IgD-negative memory B cell (primary cell): ENCODE measurements around the gene CDH12. TPM values are rescaled to one million over a fixed set of nuclear protein-coding genes. Genes with fewer than 3 reads are reported as not detected.
"Not testable (repeated sequence)": the region's sequence is repeated elsewhere in the genome, so short reads cannot be mapped to it uniquely, and the experiment has no call there.

Experiments
- H3K27ac Mint-ChIP-seq, 3 donors: one replicate each; pipeline ENCODE4 v1.8.0; 2020 to 2022; ENCODE audit warnings: mild to moderate bottlenecking in 3 of 3, mixed read lengths in 3 of 3, moderate library complexity in 1 of 3
- H3K27me3 Mint-ChIP-seq: one replicate; pipeline ENCODE4 v1.8.0; 2021; ENCODE audit warnings: mixed read lengths
- H3K36me3 Mint-ChIP-seq: one replicate; pipeline ENCODE4 v1.8.0; 2020; ENCODE audit warnings: mild to moderate bottlenecking, mixed read lengths
- H3K4me1 Mint-ChIP-seq, 3 donors: one replicate each; pipeline ENCODE4 v1.8.0; 2020 to 2022; ENCODE audit warnings: mixed read lengths in 3 of 3, mild to moderate bottlenecking in 1 of 3
- H3K4me3 Mint-ChIP-seq, 4 donors: one replicate each; pipeline ENCODE4 v1.8.0; 2020 to 2022; ENCODE audit warnings: mild to moderate bottlenecking in 4 of 4, mixed read lengths in 4 of 4, moderate library complexity in 3 of 4
- H3K9me3 Mint-ChIP-seq, 3 donors: one replicate each; pipeline ENCODE4 v1.8.0; 2020 to 2021; ENCODE audit warnings: mixed read lengths in 3 of 3, mild to moderate bottlenecking in 1 of 3
- polyA plus RNA-seq: library from polyadenylated mRNA; unstranded; fragments of 300-500 nt; fragmentation: Illumina TruSeq; gene quantifications from one replicate; pipeline ENCODE4 v1.2.3, GENCODE V29; 2021

The CDH12 gene
- polyA plus RNA-seq, 1 donor from 2014 or later = not detected

GRCh38 chr5:22344000-22344399, 509.1 kb downstream of the CDH12 start:
- Mint-ChIP-seq H3K9me3 (peaks cover 0 to 2% (median 2%) of the 10 kb centered on the region in 3 donors), H3K27me3 (no peaks in the 10 kb centered on the region), H3K4me1 (no peaks in the 10 kb centered on the region), H3K27ac (no peak overlapping the region), H3K36me3 (no peaks in the 10 kb centered on the region), H3K4me3 (no peak overlapping the region)

GRCh38 chr5:22341406-22341805, 511.7 kb downstream of the CDH12 start:
- no peaks in the 10 kb centered on the region for H3K36me3 Mint-ChIP-seq
- H3K27me3 Mint-ChIP-seq = no peaks in the 10 kb centered on the region
- H3K9me3 Mint-ChIP-seq = peaks cover 2 to 6% (median 4%) of the 10 kb centered on the region in 3 donors
- no peak overlapping the region for H3K4me3 Mint-ChIP-seq
- no peak overlapping the region for H3K27ac Mint-ChIP-seq
- H3K4me1 Mint-ChIP-seq = no peaks in the 10 kb centered on the region

GRCh38 chr5:22332949-22333348, 520.2 kb downstream of the CDH12 start:
- not testable (repeated sequence) for H3K27ac Mint-ChIP-seq, H3K4me1 Mint-ChIP-seq, H3K27me3 Mint-ChIP-seq, H3K4me3 Mint-ChIP-seq, H3K36me3 Mint-ChIP-seq
- H3K9me3 Mint-ChIP-seq = peaks cover 5 to 21% (median 9%) of the 10 kb centered on the region in 3 donors

GRCh38 chr5:22329683-22330082, 523.5 kb downstream of the CDH12 start:
- H3K4me1 Mint-ChIP-seq = no peaks in the 10 kb centered on the region
- H3K27ac Mint-ChIP-seq = no peak overlapping the region
- H3K36me3 Mint-ChIP-seq = no peaks in the 10 kb centered on the region
- no peak overlapping the region for H3K4me3 Mint-ChIP-seq
- no peaks in the 10 kb centered on the region for H3K27me3 Mint-ChIP-seq
- H3K9me3 Mint-ChIP-seq = peaks cover 1 to 10% (median 4%) of the 10 kb centered on the region in 3 donors

- Mint-ChIP-seq H3K9me3 (peaks cover 0 to 5% (median 4%) of the 10 kb centered on the region in 3 donors), H3K27ac (no peak overlapping the region), H3K36me3 (no peaks in the 10 kb centered on the region), H3K27me3 (no peaks in the 10 kb centered on the region), H3K4me3 (no peak overlapping the region), H3K4me1 (no peaks in the 10 kb centered on the region)
These were observed 533.3 kb downstream of the CDH12 start for GRCh38 chr5:22319798-22320197.

- Mint-ChIP-seq H3K4me1 (no peaks in the 10 kb centered on the region), H3K27ac (no peak overlapping the region), H3K4me3 (no peak overlapping the region), H3K36me3 (no peaks in the 10 kb centered on the region), H3K9me3 (peaks cover 3 to 5% (median 4%) of the 10 kb centered on the region in 3 donors), H3K27me3 (no peaks in the 10 kb centered on the region)
These were observed 536.9 kb downstream of the CDH12 start for GRCh38 chr5:22316294-22316693.

GRCh38 chr5:22315052-22315451, 538.1 kb downstream of the CDH12 start:
- not testable (repeated sequence) for H3K4me3 Mint-ChIP-seq, H3K4me1 Mint-ChIP-seq, H3K9me3 Mint-ChIP-seq, H3K36me3 Mint-ChIP-seq, H3K27me3 Mint-ChIP-seq, H3K27ac Mint-ChIP-seq

GRCh38 chr5:22314548-22314947, 538.6 kb downstream of the CDH12 start:
- Mint-ChIP-seq H3K27ac (no peak overlapping the region), H3K36me3 (no peaks in the 10 kb centered on the region), H3K27me3 (no peaks in the 10 kb centered on the region), H3K9me3 (peaks cover 0 to 5% (median 3%) of the 10 kb centered on the region in 3 donors), H3K4me1 (no peaks in the 10 kb centered on the region), H3K4me3 (no peak overlapping the region)

- no peaks in the 10 kb centered on the region for H3K27me3 Mint-ChIP-seq
- peaks cover 0 to 5% (median 2%) of the 10 kb centered on the region in 3 donors for H3K9me3 Mint-ChIP-seq
- no peak overlapping the region for H3K4me3 Mint-ChIP-seq
- no peak overlapping the region for H3K27ac Mint-ChIP-seq
- no peaks in the 10 kb centered on the region for H3K4me1 Mint-ChIP-seq
- H3K36me3 Mint-ChIP-seq = no peaks in the 10 kb centered on the region
These were observed 547.1 kb downstream of the CDH12 start for GRCh38 chr5:22306011-22306410.

GRCh38 chr5:22295832-22296231, 557.3 kb downstream of the CDH12 start:
- Mint-ChIP-seq H3K27me3 (no peaks in the 10 kb centered on the region), H3K4me1 (no peaks in the 10 kb centered on the region), H3K27ac (no peak overlapping the region), H3K9me3 (peaks cover 0 to 19% (median 3%) of the 10 kb centered on the region in 3 donors), H3K36me3 (no peaks in the 10 kb centered on the region), H3K4me3 (no peak overlapping the region)

GRCh38 chr5:22293147-22293546, 560.0 kb downstream of the CDH12 start:
- Mint-ChIP-seq H3K9me3 (peaks cover 0 to 31% (median 8%) of the 10 kb centered on the region in 3 donors), H3K27me3 (no peaks in the 10 kb centered on the region), H3K4me3 (no peak overlapping the region), H3K36me3 (no peaks in the 10 kb centered on the region), H3K27ac (no peak overlapping the region), H3K4me1 (peaks cover 0 to 1% (median 0%) of the 10 kb centered on the region in 3 donors)

- Mint-ChIP-seq H3K36me3 (no peaks in the 10 kb centered on the region), H3K4me3 (no peak overlapping the region), H3K27me3 (no peaks in the 10 kb centered on the region), H3K9me3 (peaks cover 0 to 5% (median 4%) of the 10 kb centered on the region in 3 donors), H3K4me1 (no peaks in the 10 kb centered on the region), H3K27ac (no peak overlapping the region)
These were observed 575.0 kb downstream of the CDH12 start for GRCh38 chr5:22278164-22278563.

GRCh38 chr5:22277006-22277405, 576.1 kb downstream of the CDH12 start:
- H3K27ac Mint-ChIP-seq = no peak overlapping the region
- no peak overlapping the region for H3K4me3 Mint-ChIP-seq
- peaks cover 0 to 5% (median 4%) of the 10 kb centered on the region in 3 donors for H3K9me3 Mint-ChIP-seq
- no peaks in the 10 kb centered on the region for H3K27me3 Mint-ChIP-seq
- no peaks in the 10 kb centered on the region for H3K4me1 Mint-ChIP-seq
- H3K36me3 Mint-ChIP-seq = no peaks in the 10 kb centered on the region

GRCh38 chr5:22265855-22266254, 587.3 kb downstream of the CDH12 start:
- not testable (repeated sequence) for H3K9me3 Mint-ChIP-seq, H3K27me3 Mint-ChIP-seq, H3K4me1 Mint-ChIP-seq, H3K4me3 Mint-ChIP-seq, H3K27ac Mint-ChIP-seq, H3K36me3 Mint-ChIP-seq

GRCh38 chr5:22258139-22258538, 595.0 kb downstream of the CDH12 start:
- Mint-ChIP-seq H3K4me3 (no peak overlapping the region), H3K9me3 (peaks cover 0 to 4% (median 2%) of the 10 kb centered on the region in 3 donors), H3K4me1 (no peaks in the 10 kb centered on the region), H3K27ac (no peak overlapping the region), H3K36me3 (no peaks in the 10 kb centered on the region), H3K27me3 (no peaks in the 10 kb centered on the region)

- no peaks in the 10 kb centered on the region for H3K4me1 Mint-ChIP-seq
- H3K9me3 Mint-ChIP-seq = peaks cover 0 to 2% (median 2%) of the 10 kb centered on the region in 3 donors
- H3K27me3 Mint-ChIP-seq = no peaks in the 10 kb centered on the region
- no peak overlapping the region for H3K27ac Mint-ChIP-seq
- H3K36me3 Mint-ChIP-seq = no peaks in the 10 kb centered on the region
- no peak overlapping the region for H3K4me3 Mint-ChIP-seq
These were observed 602.6 kb downstream of the CDH12 start for GRCh38 chr5:22250528-22250927.
